Fibroblast of pulmonary artery (primary cell): ENCODE data around the gene SLC25A21.

ENCODE experiments used
- DNase-seq: peaks from one replicate; pipeline ENCODE4 v3.0.0-alpha.2; 2010; ENCODE audit warnings: low read depth
- H3K4me3 ChIP-seq: replicated peaks from 2 replicates; pipeline ENCODE4 v1.5.1; 2011; ENCODE audit warnings: low read depth, mild to moderate bottlenecking, control low read depth, low read length, moderate library complexity
- TF ChIP-seq, protein P1 (sequence below): IDR thresholded peaks from 2 replicates; pipeline ENCODE4 v1.5.1; 2011; ENCODE audit warnings: mild to moderate bottlenecking, control low read depth, low read length, inconsistent platforms; ENCODE audit errors: missing control alignments

The SLC25A21 gene

DNA sequence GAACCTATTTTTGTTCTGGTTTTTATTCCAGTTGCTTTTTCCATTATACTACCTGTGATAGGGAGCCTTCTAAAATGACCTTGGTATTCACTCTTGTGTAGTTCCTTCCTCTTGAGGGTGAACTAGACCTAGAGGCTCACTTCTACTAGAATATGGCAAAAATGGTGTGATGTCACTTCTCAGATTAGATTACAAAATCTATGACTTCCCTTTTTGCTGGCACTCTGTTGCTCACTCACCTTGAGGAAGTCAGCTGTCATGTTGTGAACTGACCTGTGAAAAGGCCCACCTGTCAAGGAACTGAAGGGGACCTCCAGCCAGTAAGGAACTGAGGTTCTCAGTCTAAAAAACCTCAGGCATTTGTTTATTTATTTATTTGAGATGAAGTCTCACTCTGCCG, 31.0 kb upstream of the SLC25A21 start:
- TF ChIP-seq, protein P1, sequence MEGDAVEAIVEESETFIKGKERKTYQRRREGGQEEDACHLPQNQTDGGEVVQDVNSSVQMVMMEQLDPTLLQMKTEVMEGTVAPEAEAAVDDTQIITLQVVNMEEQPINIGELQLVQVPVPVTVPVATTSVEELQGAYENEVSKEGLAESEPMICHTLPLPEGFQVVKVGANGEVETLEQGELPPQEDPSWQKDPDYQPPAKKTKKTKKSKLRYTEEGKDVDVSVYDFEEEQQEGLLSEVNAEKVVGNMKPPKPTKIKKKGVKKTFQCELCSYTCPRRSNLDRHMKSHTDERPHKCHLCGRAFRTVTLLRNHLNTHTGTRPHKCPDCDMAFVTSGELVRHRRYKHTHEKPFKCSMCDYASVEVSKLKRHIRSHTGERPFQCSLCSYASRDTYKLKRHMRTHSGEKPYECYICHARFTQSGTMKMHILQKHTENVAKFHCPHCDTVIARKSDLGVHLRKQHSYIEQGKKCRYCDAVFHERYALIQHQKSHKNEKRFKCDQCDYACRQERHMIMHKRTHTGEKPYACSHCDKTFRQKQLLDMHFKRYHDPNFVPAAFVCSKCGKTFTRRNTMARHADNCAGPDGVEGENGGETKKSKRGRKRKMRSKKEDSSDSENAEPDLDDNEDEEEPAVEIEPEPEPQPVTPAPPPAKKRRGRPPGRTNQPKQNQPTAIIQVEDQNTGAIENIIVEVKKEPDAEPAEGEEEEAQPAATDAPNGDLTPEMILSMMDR = no peak
- no peak overlapping the region for H3K4me3 ChIP-seq
- no peak for DNase-seq

GRCh38 chr14:37202812-37203211, 30.4 kb upstream of the SLC25A21 start:
- H3K4me3 ChIP-seq = no peak overlapping the region
- TF ChIP-seq, protein P1 = no peak
- DNase-seq = no peak

- H3K4me3 ChIP-seq = no peak overlapping the region
- DNase-seq = peak; percentile 27
- TF ChIP-seq, protein P1 = no peak
Measured at GRCh38 chr14:37202265-37202664, 29.9 kb upstream of the SLC25A21 start.

- TF ChIP-seq, protein P1 = no peak
- no peak for DNase-seq
- H3K4me3 ChIP-seq = no peak overlapping the region
Measured at GRCh38 chr14:37201724-37202123, 29.3 kb upstream of the SLC25A21 start.

GRCh38 chr14:37198907-37199306, 26.5 kb upstream of the SLC25A21 start:
- peak overlapping the region; percentile 80 for H3K4me3 ChIP-seq
- DNase-seq = no peak
- TF ChIP-seq, protein P1 = no peak

GRCh38 chr14:37198273-37198598, 25.8 kb upstream of the SLC25A21 start:
- H3K4me3 ChIP-seq = peak overlapping the region; percentile 80
- no peak for DNase-seq
- TF ChIP-seq, protein P1 = no peak

DNA sequence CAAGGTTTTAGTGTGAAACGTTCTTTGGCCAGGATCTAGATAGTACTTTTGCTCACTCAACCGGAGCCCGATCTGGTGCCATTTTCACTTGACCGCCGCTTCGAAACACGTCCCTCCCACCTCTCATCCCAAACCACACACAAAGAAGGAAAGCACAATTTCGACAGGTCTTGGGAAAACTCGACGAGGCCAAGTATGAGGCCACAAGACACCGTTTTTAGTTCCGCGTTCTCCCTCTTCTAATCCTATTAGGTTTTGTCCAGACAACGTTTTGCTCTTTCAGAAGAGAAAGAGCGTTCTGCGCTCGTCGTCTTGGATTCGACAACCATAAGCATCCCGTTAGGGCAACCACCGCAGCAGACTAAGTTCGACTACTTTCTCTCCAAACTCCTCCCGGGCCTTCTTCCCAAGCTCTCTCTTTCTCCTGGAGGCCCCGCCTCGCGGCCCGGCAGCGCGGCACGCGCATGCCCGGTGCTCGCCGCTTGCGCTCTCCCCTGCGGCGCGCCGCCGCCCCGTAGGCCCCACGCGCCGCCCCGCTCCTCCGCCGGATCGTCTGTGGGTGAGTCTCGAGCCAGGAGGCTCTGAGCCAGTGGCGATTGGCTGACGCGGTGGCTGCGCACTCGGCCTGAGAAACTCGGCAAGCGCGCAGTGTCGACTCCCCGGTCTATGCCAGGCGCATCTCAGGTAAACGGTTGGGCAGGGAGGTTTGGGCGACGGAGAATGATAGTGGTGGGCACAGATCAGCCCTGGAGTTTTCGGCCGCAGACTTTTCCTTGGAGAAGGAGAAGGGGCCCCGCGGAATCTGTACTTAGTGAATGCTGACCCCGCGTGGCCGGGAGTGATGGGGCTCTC, 25.2 kb upstream of the SLC25A21 start, which contains the start of gene MIPOL1:
TSS of gene MIPOL1 (plus strand) at position 517 of the 852 bp plus-strand sequence. CDS start 49,952 bp downstream, outside the sequence.
- peak within 1 kb of the TSS; percentile 80 for H3K4me3 ChIP-seq
- DNase-seq = peak; percentile 91
- TF ChIP-seq, protein P1 = peak; percentile 28
